Heart right ventricle (tissue), 16 donors: ENCODE results near the gene PYM1. TPM values are rescaled to one million over a fixed set of nuclear protein-coding genes. Genes with fewer than 3 reads are reported as not detected.
"Not testable (repeated sequence)": the region's sequence is repeated elsewhere in the genome, so short reads cannot be mapped to it uniquely, and the experiment has no call there.

ENCODE experiments used
- ATAC-seq, 8 donors: fragments of 200-7000 bp; cut with Tn5 transposase; one replicate each; pipeline ENCODE4 v1.9.1; 2020; ENCODE audit warnings: mild to moderate bottlenecking in 8 of 8, moderate library complexity in 8 of 8, moderate number of reproducible peaks in 1 of 8
- DNase-seq, 2 donors: peaks; one replicate each; pipeline ENCODE4 v3.0.0-alpha.2; 2020
- H3K27ac ChIP-seq, 10 donors: fragments of 200-600 bp; sonication (generic) in 2 of 10; one replicate each; pipeline versions ENCODE4 v1.5.0 to v1.8.0; 2020 to 2022; ENCODE audit warnings: mild to moderate bottlenecking in 3 of 10
- H3K27me3 ChIP-seq, 7 donors: fragments of 200-600 bp; one replicate each; pipeline ENCODE4 v1.8.0; 2021 to 2022; ENCODE audit warnings: mild to moderate bottlenecking in 2 of 7
- H3K36me3 ChIP-seq, 9 donors: fragments of 200-600 bp; sonication (generic) in 1 of 9; one replicate each; pipeline versions ENCODE4 v1.5.0 to v1.8.0; 2020 to 2022; ENCODE audit warnings: mild to moderate bottlenecking in 2 of 9
- H3K4me1 ChIP-seq, 9 donors: fragments of 200-600 bp; sonication (generic) in 1 of 9; one replicate each; pipeline versions ENCODE4 v1.5.0 to v1.8.0; 2020 to 2022; ENCODE audit warnings: mild to moderate bottlenecking in 4 of 9
- H3K4me3 ChIP-seq, 10 donors: fragments of 200-600 bp; sonication (generic) in 2 of 10; one replicate each; pipeline versions ENCODE4 v1.5.0 to v1.8.0; 2020 to 2022; ENCODE audit warnings: mild to moderate bottlenecking in 7 of 10, moderate library complexity in 2 of 10
- H3K9me3 ChIP-seq, 11 donors: fragments of 200-600 bp in 10 of 11; sonication (generic) in 2 of 11; one replicate each; pipeline versions ENCODE4 v1.5.0 to v1.8.0; 2013 to 2022; ENCODE audit warnings: mild to moderate bottlenecking in 2 of 11, control low read depth in 1 of 11, moderate library complexity in 1 of 11
- WGBS, 2 donors: extraction: QIAGEN DNeasy Blood & Tissue Kit; methylation state at CpG; one replicate each; pipeline ENCODE4 v1.1.7; 2013; ENCODE audit warnings: inconsistent platforms in 1 of 2; 5-methylcytosine and 5-hydroxymethylcytosine counted together
- intact Hi-C, 10 donors: fragments of 100-400 bp; cut with DNase I; formaldehyde crosslinking; loops; one replicate each; pipeline versions ENCODE4 v1.11.1 to v1.14.2; 2022
- polyA plus RNA-seq, 2 donors: library from polyadenylated mRNA; stranded (reverse); fragments of 200-250 nt; gene quantifications; one replicate each; pipeline ENCODE4 v1.2.3, GENCODE V29; 2013
- total RNA-seq, 10 donors: library from RNA; stranded (reverse); fragmentation: NEBNext Ultra II Directional in 3 of 10; extraction: Animal tissue kit (Norgen Biotek cat#: 25700) in 3 of 10; gene quantifications; one replicate each; pipeline versions ENCODE4 v1.2.1 to v1.2.4, GENCODE V29; 2021 to 2023
- TF ChIP-seq, protein P1 (sequence below), 9 donors: fragments of 200-600 bp; sonication (generic) in 2 of 9; IDR thresholded peaks; one replicate each; pipeline versions ENCODE4 v1.5.0 to v1.8.0; 2021 to 2022; ENCODE audit warnings: antibody characterized with exemption in 9 of 9, mild to moderate bottlenecking in 5 of 9, moderate library complexity in 1 of 9
- donor health status: Arrhythmogenic right ventricular cardiomyopathy.
- donor health status: ischemic (EF 13 %, LVEDD 7.1; RV severe dilation, severe dysfunction).
- donor health status: healthy with polysubstance abuse.
- donor health status: DM: no; HTN: yes; CAD: no.
- donor health status: DM: no; HTN: no; CAD: no.
- donor health status: ischemic (EF 25% LVEDD 6.9; RV normal size, moderate dysfunction).
- donor health status: ischemic (EF 25% LVEDD 5.7; RV mildly dilated, moderate dysfunction).
- donor health status: healthy.
- donor health status: DM: yes; HTN: yes; CAD: no.
- donor health status: Ischemic cardiomyopathy.
- donor health status: ischemic (EF 35%, LVEDD 5.7; RV mildly dilated, moderate dysfunction).
- donor health status: nonischemic (EF 11% LVEDD 7.7; RV severe dilation, severe dysfunction).
- donor health status: DM: yes; HTN: yes; CAD: no.
- donor health status: PGD.
- donor health status: ischemic (EF 29% LVEDD 5.4; RV normal size, mild dysfunction).
- donor health status: nonischemic (EF 23%, LVEDD 6.1; RV moderate dilation, normal function).

The PYM1 gene
- total and polyA plus RNA-seq, 12 donors: 10.9 to 48.6 (median 16.8) TPM

GRCh38 chr12:55922126-55922525, 5.6 kb downstream of the PYM1 start:
- 94% methylated on average over 3 of the region's 3 CpGs for WGBS, 2 donors
- intact Hi-C loops: no loop called here

DNA sequence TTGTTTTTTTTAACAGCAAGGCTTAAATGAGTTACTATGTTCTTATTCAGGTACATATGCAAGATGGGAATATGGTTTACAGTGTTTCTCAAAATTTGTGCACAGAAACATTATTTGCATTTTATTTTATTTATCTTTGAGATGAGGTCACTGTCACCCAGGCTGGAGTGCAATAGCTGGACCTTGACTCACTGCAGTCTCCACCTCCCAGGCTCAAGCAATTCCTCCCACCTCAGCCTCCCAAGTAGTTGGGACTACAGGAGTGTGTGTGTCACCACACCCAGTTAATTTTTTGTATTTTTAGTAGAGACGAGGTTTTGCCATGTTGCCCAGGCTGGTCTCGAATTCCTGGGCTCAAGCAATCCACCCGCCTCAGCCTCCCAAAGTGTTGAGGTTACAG, 8.7 kb downstream of the PYM1 start:
- H3K27ac ChIP-seq, ATAC-seq, H3K9me3 ChIP-seq, H3K27me3 ChIP-seq, intact Hi-C loops, DNase-seq, H3K4me3 ChIP-seq: not testable (repeated sequence)
- WGBS, 2 donors: 89 to 90% methylated on average over 3 of the region's 3 CpGs
- Histone ChIP-seq H3K36me3 (peaks cover 0 to 64% (median 0%) of the 10 kb centered on the region in 9 donors), H3K4me1 (peaks cover 0 to 28% (median 9%) of the 10 kb centered on the region in 9 donors)

More at GRCh38 chr12:55922126-55922525, 5.6 kb downstream of the PYM1 start:
- ATAC-seq (no peak), DNase-seq (no peak)
- peaks cover 4 to 28% (median 10%) of the 10 kb centered on the region in 9 donors for H3K4me1 ChIP-seq
- no peak overlapping the region for H3K27ac ChIP-seq
- H3K36me3 ChIP-seq: peaks cover 0 to 44% (median 0%) of the 10 kb centered on the region in 9 donors
- H3K27me3 ChIP-seq: no peaks in the 10 kb centered on the region
- TF ChIP-seq, protein P1, sequence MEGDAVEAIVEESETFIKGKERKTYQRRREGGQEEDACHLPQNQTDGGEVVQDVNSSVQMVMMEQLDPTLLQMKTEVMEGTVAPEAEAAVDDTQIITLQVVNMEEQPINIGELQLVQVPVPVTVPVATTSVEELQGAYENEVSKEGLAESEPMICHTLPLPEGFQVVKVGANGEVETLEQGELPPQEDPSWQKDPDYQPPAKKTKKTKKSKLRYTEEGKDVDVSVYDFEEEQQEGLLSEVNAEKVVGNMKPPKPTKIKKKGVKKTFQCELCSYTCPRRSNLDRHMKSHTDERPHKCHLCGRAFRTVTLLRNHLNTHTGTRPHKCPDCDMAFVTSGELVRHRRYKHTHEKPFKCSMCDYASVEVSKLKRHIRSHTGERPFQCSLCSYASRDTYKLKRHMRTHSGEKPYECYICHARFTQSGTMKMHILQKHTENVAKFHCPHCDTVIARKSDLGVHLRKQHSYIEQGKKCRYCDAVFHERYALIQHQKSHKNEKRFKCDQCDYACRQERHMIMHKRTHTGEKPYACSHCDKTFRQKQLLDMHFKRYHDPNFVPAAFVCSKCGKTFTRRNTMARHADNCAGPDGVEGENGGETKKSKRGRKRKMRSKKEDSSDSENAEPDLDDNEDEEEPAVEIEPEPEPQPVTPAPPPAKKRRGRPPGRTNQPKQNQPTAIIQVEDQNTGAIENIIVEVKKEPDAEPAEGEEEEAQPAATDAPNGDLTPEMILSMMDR (IDR thresholded peaks at IDR 0.05): no peak
- H3K4me3 ChIP-seq: no peak overlapping the region
- H3K9me3 ChIP-seq: no peaks in the 10 kb centered on the region

DNA sequence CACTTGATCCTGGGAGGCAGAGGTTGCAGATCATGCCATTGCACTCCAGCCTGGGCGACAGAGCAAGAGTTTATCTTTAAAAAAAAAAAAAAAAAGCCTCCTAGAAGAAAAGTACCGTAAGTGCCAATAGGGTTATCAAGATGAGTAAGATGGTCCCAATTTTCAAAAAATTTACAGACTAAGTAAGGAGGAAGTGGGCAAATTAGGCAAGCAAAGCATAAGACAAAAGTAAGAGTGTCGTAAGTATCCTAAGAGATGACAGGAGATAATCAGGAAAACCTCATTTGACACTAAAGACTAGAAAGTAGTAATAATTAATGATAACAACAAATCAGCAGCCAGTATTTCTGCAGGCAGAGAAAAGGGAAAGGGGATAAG, 12.2 kb downstream of the PYM1 start:
- 86 to 88% methylated on average over 3 of the region's 3 CpGs for WGBS, 2 donors
- H3K36me3 ChIP-seq: peaks cover 0 to 66% (median 0%) of the 10 kb centered on the region in 9 donors
- H3K9me3 ChIP-seq: no peaks in the 10 kb centered on the region
- DNase-seq: no peak
- intact Hi-C loops: no loop called here
- TF ChIP-seq, protein P1 (IDR thresholded peaks at IDR 0.05): no peak
- no peak overlapping the region for H3K4me3 ChIP-seq
- no peak for ATAC-seq
- peak overlapping the region in 1 of 10 donors; percentile 24 for H3K27ac ChIP-seq
- peaks cover 0 to 22% (median 13%) of the 10 kb centered on the region in 9 donors for H3K4me1 ChIP-seq
- no peaks in the 10 kb centered on the region for H3K27me3 ChIP-seq

DNA sequence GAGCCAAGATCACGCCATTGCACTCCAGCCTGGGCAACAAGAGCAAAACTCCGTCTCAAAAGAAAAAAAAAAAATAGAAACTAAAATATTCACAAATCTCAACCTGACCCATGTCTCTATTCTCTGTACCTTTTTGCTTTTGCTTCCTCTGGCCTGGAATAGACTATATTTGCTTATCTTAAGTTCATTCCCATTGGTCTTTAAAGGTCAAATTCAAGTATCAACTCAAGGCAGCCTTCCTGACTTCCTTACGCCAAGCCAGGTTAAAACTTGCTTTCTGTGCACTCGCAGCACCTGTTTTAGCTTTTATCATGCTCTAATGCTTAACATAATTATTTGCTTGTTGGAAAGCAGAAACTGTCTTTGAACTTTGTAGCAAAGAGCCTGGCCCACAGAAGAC, 14.8 kb downstream of the PYM1 start:
- TF ChIP-seq, protein P1 (IDR thresholded peaks at IDR 0.05): no peak
- Histone ChIP-seq H3K27ac (no peak overlapping the region), H3K4me1 (peaks cover 0 to 35% (median 20%) of the 10 kb centered on the region in 9 donors), H3K36me3 (peaks cover 0 to 51% (median 0%) of the 10 kb centered on the region in 9 donors), H3K9me3 (no peaks in the 10 kb centered on the region), H3K4me3 (no peak overlapping the region), H3K27me3 (no peaks in the 10 kb centered on the region)
- WGBS, 2 donors: 71 to 76% methylated on average over 4 of the region's 4 CpGs
- DNase-seq (no peak), ATAC-seq (peak in 1 of 8 donors; percentile 47)
- intact Hi-C loops: no loop called here

DNA sequence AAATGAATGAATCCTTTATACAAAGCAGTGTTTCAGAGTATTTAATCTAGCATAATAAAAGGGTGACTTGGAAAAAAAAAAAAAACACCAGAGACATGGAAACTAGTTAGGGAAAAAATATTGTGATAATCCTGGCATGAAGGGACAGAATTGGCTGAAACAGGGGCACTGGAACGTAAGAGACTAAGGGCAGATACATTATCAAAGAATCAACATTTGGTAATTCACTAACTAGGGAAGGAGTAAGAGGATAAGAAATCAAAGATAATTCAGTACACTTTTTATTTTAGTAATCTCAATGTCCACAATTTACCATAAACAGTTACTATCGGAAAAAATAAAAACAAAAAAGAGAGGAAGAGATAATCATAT, 18.2 kb downstream of the PYM1 start:
- H3K9me3 ChIP-seq: no peaks in the 10 kb centered on the region
- H3K27ac ChIP-seq: peak overlapping the region in 3 of 10 donors; percentile 8 to 68 (median 9)
- 51 to 58% methylated on average over 2 of the region's 2 CpGs for WGBS, 2 donors
- TF ChIP-seq, protein P1 (IDR thresholded peaks at IDR 0.05): no peak
- peaks cover 0 to 27% (median 9%) of the 10 kb centered on the region in 9 donors for H3K4me1 ChIP-seq
- intact Hi-C loops: loop anchor here in 1 of 10 donors (5.0 kb wide), 1 partner anchor 77 kb away; no protein-coding TSS in a partner anchor
- H3K27me3 ChIP-seq: no peaks in the 10 kb centered on the region
- no peak overlapping the region for H3K4me3 ChIP-seq
- H3K36me3 ChIP-seq: peaks cover 0 to 32% (median 0%) of the 10 kb centered on the region in 9 donors
- no peak for ATAC-seq
- DNase-seq: no peak
